H1 (cell line): Measurements from ENCODE around the gene AP4B1. TPM values are rescaled to one million over a fixed set of nuclear protein-coding genes. Genes with fewer than 3 reads are reported as not detected.

Experiments
- ATF3 ChIP-seq: IDR thresholded peaks from 2 replicates; pipeline ENCODE4 v1.6.1; 2011; ENCODE audit warnings: low read depth, mild to moderate bottlenecking, low read length; ENCODE audit not compliant: insufficient read depth
- RBBP5 ChIP-seq: IDR thresholded peaks from 2 replicates; pipeline ENCODE4 v1.7.1; 2012; ENCODE audit warnings: low read depth, mild to moderate bottlenecking, inconsistent platforms, low read length, moderate library complexity, borderline replicate concordance
- polyA plus RNA-seq, 7 experiments: library from polyadenylated mRNA; depleted of rRNA in 3 of 7; stranded (reverse) in 5 of 7; unstranded in 2 of 7; fragments of >200 nt in 5 of 7; fragments of 200-250 nt in 2 of 7; gene quantifications; 1 replicate in 5 of 7; 2 replicates in 1 of 7; 4 replicates in 1 of 7; pipeline versions ENCODE4 v1.2.1 to v1.2.3, GENCODE V29; 2011 to 2013; ENCODE audit warnings: missing spikeins in 2 of 7, mixed read lengths in 2 of 7
- total RNA-seq: library from RNA; stranded (reverse); fragmentation: NEBNext Ultra II Directional; extraction: Animal tissue kit (Norgen Biotek cat#: 25700); gene quantifications from 2 replicates; pipeline ENCODE4 v1.2.1, GENCODE V29; 2021

AP4B1 gene
- total and polyA plus RNA-seq, 2 of the 8 experiments (the other 6 are each of a cell fraction or from before 2014, with no cell fraction given), result 8.9 to 9.0 TPM

DNA sequence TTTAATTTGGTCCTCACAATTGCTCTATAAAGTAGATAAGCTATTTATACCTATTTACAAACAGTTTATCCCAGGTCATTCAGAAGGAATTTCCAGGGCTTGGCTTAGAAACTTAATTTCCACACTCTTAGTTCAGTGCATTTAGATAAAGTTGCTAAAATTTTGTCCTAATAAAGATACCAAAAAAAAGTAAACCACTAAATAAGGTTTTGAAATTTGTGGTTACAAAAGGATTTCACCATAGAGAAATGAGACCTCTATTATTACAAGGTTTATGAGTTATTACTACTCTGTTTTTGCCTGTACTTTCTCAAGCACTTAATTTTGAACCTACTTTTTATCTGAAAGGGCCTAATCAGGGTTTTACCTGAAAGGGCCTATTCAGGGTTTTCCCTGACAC is 55.5 kb downstream of the AP4B1 start (continued):
- TF ChIP-seq RBBP5, result no peak
- TF ChIP-seq ATF3, result no peak
